Measurements from ENCODE around the gene HTT-AS. TPM values are rescaled to one million over a fixed set of nuclear protein-coding genes. Genes with fewer than 3 reads are reported as not detected.
A peak's percentile ranks its signal among the peaks of the same experiment; 100 is the strongest.
"Not testable (repeated sequence)": the region's sequence is repeated elsewhere in the genome, so short reads cannot be mapped to it uniquely, and the experiment has no call there.

HTT-AS gene
- total RNA-seq, 1 experiment from 2014 or later: not detected

GRCh38 chr4:3096202-3096601, 21.9 kb upstream of the HTT-AS start:
- in situ Hi-C loops (cut with HindIII; ENCODE audit: low sequenced_read_pairs): no loop called here
- no peak for DNase-seq (ENCODE audit: low spot score)

- in situ Hi-C loops (cut with HindIII; ENCODE audit: low sequenced_read_pairs): not testable (repeated sequence)
Measured at GRCh38 chr4:3094701-3095100, 20.4 kb upstream of the HTT-AS start.

GRCh38 chr4:3091464-3091863, 17.1 kb upstream of the HTT-AS start:
- DNase-seq (ENCODE audit: low spot score): no peak
- in situ Hi-C loops (cut with HindIII; ENCODE audit: low sequenced_read_pairs): no loop called here

More at GRCh38 chr4:3094701-3095100, 20.4 kb upstream of the HTT-AS start:
- not testable (repeated sequence) for DNase-seq (ENCODE audit: low spot score)

GRCh38 chr4:3087115-3087797, 12.9 kb upstream of the HTT-AS start:
- in situ Hi-C loops (cut with HindIII; ENCODE audit: low sequenced_read_pairs): no loop called here

GRCh38 chr4:3085948-3086670, 11.8 kb upstream of the HTT-AS start:
- in situ Hi-C loops (cut with HindIII; ENCODE audit: low sequenced_read_pairs): no loop called here
- no peak for DNase-seq (ENCODE audit: low spot score)

More at GRCh38 chr4:3087115-3087797, 12.9 kb upstream of the HTT-AS start:
- no peak for DNase-seq (ENCODE audit: low spot score)

- in situ Hi-C loops (cut with HindIII; ENCODE audit: low sequenced_read_pairs): no loop called here
- no peak for DNase-seq (ENCODE audit: low spot score)
Measured at GRCh38 chr4:3083732-3084131, 9.4 kb upstream of the HTT-AS start.

- DNase-seq (ENCODE audit: low spot score): no peak
- in situ Hi-C loops (cut with HindIII; ENCODE audit: low sequenced_read_pairs): no loop called here
Measured at GRCh38 chr4:3082925-3083515, 8.7 kb upstream of the HTT-AS start.

- no peak for DNase-seq (ENCODE audit: low spot score)
- in situ Hi-C loops (cut with HindIII; ENCODE audit: low sequenced_read_pairs): no loop called here
Measured at GRCh38 chr4:3079694-3080123, 5.4 kb upstream of the HTT-AS start.

GRCh38 chr4:3077796-3078195, 3.5 kb upstream of the HTT-AS start:
- DNase-seq (ENCODE audit: low spot score): no peak
- in situ Hi-C loops (cut with HindIII; ENCODE audit: low sequenced_read_pairs): no loop called here

- no peak for DNase-seq (ENCODE audit: low spot score)
- in situ Hi-C loops (cut with HindIII; ENCODE audit: low sequenced_read_pairs): no loop called here
Measured at GRCh38 chr4:3075652-3075981, 1.3 kb upstream of the HTT-AS start.

- in situ Hi-C loops (cut with HindIII; ENCODE audit: low sequenced_read_pairs): no loop called here
- peak; percentile 32 for DNase-seq (ENCODE audit: low spot score)
Measured at GRCh38 chr4:3074846-3075651, 711 bp upstream of the HTT-AS start.

GRCh38 chr4:3073158-3074077, 920 bp downstream of the HTT-AS start:
- DNase-seq (ENCODE audit: low spot score): peak; percentile 19
- in situ Hi-C loops (cut with HindIII; ENCODE audit: low sequenced_read_pairs): no loop called here

GRCh38 chr4:3071811-3072210, 2.5 kb downstream of the HTT-AS start:
- no peak for DNase-seq (ENCODE audit: low spot score)
- in situ Hi-C loops (cut with HindIII; ENCODE audit: low sequenced_read_pairs): no loop called here

- DNase-seq (ENCODE audit: low spot score): no peak
- in situ Hi-C loops (cut with HindIII; ENCODE audit: low sequenced_read_pairs): no loop called here
Measured at GRCh38 chr4:3070709-3071500, 3.4 kb downstream of the HTT-AS start.

GRCh38 chr4:3069661-3070199, 4.6 kb downstream of the HTT-AS start:
- DNase-seq (ENCODE audit: low spot score): no peak
- in situ Hi-C loops (cut with HindIII; ENCODE audit: low sequenced_read_pairs): no loop called here

GRCh38 chr4:3067473-3068001, 6.8 kb downstream of the HTT-AS start:
- DNase-seq (ENCODE audit: low spot score): peak; percentile 67
- in situ Hi-C loops (cut with HindIII; ENCODE audit: low sequenced_read_pairs): no loop called here

- in situ Hi-C loops (cut with HindIII; ENCODE audit: low sequenced_read_pairs): no loop called here
- no peak for DNase-seq (ENCODE audit: low spot score)
Measured at GRCh38 chr4:3066836-3067400, 7.4 kb downstream of the HTT-AS start.
